Stimulated activated CD8-positive, alpha-beta memory T cell treated with anti-CD3 and anti-CD28 coated beads, Interleukin-12 subunit alpha, Interleukin-12 subunit beta, amount 100 ng/mL, for 24 hours (primary cell): ENCODE measurements around the gene SHC1.
A peak's percentile ranks its signal among the peaks of the same experiment; 100 is the strongest.
"Not testable (repeated sequence)": the region's sequence is repeated elsewhere in the genome, so short reads cannot be mapped to it uniquely, and the experiment has no call there.

Experiments
- DNase-seq: peaks from one replicate; pipeline ENCODE4 v3.0.0-alpha.2; 2020; ENCODE audit errors: extremely low read depth

The SHC1 gene

DNA sequence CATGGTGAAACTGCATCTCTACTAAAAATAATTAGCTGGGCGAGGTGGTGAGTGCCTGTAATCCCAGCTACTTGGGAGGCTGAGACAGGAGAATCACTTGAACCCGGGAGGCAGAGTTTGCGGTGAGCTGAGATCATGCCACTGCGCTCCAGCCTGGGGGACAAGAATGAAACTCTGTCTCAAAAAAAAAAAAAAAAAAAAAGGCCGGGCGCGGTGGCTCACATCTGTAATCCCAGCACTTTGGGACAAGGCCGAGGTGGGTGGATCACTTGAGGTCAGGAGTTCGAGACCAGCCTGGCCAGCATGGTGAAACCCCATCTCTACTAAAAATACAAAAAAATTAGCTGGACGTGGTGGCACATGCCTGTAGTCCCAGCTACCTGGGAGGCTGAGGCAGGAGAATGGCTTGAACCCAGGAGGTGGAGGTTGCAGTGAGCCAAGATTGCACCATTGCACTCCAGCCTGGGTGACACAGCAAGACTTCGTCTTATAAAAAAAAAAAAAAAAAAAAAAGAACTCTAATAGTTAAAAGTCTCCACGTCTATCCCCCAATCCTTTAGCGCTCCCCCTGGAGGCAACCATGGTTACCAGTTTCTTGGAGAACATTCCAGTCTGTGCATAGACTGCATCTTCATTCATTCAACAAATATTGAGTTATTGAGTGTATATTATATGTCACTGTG lies 24.9 kb upstream of the SHC1 start:
- not testable (repeated sequence) for DNase-seq

DNA sequence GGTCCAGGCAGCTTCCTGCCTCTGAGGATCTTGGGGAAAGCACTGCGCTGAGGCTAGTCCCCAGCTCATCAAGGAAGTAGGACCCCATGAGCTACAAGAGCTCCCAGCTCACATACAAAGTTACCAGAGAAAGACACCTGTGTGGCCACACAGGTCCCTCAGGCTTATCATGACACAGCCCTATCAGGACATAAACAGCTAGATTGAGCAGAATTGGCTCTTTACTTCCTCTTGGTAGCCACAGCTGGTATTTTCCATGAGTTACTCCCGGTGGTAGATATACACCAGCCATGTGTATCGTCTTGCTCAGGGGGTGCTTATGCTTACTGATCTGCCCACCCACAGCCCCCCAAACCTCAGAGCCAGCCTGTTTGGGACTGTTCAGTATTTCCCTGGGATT lies 24.0 kb upstream of the SHC1 start:
- DNase-seq, result no peak

DNA sequence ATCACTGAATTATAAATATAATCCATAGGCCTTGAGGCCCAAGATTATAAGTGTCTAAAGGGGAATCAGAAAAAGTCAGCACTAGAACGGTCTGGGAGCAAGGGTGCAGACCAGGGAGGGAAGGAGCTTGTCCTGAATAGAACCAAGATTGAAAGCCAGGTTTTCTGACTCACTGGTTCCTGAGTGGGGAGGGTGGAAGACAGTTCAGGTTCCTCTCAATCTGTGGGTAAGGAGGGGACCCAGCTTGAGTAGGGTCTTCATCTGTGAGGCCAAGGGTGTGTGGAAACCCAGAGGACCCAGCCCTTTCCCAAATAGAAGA lies 23.7 kb upstream of the SHC1 start:
- no peak for DNase-seq

DNA sequence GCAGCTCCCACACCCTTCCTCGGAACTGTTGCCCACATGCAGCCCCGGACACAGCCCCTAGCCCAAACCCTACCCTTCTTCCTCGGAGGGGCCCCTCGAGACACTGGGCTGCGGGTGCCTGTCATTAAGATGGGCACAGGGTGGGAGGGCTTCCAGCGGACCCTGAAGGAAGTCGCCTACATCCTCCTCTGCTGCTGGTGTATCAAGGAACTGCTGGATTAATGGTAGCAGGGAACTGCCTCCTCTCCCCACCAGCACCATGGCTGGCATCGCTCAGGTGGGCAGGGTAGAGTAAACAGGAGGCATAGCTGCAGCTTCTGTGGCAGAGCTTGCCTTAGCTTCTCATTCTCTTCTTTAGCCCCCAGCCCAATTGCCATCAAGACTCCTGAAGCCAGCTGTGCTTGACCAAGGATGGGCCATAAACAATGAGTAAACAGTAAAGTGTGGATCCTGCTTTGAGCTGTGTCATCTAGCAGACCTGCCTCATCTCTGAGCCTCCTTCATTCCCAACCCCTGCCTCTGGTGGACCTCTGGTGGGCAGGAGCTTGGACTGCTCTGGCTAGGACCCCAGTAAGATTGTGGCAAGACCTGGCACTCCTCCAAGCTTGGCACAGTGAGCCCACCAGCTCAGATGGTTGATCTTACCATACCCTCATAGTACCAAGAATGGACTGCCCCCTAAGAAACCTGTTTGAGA lies 23.2 kb upstream of the SHC1 start, which contains the start of gene LENEP:
LENEP (plus strand) TSS at position 15 of the 697 bp plus-strand sequence; CDS start at position 37, 22 bp downstream.
- DNase-seq, result no peak

DNA sequence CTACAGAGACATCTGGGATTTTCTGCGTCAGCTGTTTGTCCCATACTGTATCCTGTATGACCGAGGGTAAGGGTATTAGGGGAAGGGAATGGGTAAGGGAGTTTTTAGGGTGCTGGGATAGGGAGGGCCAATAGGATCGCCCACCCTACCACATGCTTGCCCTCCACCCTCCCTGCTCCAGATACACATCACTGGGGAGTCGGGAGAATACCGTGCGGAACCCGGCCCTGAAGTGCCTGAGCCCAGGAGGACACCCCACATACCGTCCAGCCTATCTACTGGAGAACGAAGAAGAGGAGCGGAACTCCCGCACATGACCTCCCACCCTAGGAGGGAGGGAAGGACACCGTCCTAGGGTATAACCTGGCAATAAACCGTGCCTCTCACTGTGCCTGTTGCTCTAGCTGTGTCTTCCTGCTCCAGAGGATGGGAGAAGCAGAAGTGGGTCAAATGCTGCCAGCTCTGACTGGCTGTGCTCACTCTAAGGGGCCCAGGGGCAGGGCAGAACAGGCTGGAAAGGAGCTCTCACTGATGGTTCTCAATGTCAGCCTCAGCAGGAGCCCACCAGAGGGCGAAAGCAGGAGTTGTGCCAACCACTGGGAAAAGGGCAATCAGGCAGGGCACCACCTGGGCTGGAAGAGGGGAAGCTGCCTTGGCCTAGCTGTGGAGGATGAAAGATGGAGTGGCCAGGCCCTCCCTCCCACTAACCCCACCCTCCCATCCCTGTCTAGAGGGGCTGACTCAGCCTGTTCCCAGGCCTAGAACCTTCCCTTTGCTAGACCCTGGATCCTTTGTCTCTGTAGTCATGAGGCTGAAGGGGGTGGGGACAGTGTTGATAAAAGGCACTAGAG lies 22.4 kb upstream of the SHC1 start:
- DNase-seq, result no peak

DNA sequence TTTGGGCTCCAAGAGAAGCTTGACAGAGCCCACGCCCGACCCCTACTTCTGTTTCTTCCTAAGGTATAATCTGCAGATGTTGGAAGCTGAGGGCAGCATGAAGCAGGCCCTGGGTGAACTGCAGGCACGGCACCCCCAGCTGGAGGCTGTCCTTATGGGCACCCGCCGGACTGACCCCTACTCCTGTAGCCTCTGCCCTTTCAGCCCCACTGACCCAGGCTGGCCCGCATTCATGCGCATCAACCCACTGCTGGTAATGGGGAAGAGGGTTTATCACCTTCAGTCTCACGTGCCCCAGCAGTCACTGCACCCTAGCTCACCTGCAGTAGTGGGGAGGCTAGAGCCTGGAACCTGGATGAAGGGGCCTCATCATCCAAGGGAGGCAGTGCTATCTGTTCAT lies 19.7 kb upstream of the SHC1 start:
- no peak for DNase-seq

DNA sequence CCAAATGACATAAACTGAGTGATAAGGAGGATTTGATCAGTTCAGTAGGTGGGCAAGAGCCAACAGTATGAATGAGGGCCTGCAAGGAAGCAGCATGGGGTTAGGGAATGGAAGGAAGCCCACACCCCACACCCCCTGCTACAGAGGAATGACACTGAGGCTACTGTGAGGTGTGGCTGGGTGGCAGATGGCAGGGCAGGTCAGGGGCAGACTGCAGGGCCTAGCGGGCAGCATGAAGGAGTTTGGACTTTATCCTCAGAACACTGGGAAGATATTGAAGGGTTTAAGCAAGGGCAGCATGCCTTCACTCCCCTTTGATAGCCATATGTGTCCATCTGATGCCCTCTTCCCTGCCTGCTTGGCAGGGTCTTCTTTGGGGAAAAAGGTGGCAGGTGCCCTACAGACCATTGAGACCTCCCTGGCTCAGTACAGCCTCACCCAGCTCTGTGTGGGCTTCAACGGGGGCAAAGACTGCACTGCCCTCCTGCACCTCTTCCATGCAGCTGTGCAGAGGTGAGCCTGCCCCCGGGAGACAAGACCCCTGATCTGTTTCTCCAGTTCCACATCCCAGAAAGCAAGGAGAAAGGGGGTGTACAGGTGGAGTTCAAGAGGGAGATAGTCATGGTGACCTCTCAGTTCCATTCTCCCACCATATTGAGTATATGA lies 18.8 kb upstream of the SHC1 start:
- no peak for DNase-seq

DNA sequence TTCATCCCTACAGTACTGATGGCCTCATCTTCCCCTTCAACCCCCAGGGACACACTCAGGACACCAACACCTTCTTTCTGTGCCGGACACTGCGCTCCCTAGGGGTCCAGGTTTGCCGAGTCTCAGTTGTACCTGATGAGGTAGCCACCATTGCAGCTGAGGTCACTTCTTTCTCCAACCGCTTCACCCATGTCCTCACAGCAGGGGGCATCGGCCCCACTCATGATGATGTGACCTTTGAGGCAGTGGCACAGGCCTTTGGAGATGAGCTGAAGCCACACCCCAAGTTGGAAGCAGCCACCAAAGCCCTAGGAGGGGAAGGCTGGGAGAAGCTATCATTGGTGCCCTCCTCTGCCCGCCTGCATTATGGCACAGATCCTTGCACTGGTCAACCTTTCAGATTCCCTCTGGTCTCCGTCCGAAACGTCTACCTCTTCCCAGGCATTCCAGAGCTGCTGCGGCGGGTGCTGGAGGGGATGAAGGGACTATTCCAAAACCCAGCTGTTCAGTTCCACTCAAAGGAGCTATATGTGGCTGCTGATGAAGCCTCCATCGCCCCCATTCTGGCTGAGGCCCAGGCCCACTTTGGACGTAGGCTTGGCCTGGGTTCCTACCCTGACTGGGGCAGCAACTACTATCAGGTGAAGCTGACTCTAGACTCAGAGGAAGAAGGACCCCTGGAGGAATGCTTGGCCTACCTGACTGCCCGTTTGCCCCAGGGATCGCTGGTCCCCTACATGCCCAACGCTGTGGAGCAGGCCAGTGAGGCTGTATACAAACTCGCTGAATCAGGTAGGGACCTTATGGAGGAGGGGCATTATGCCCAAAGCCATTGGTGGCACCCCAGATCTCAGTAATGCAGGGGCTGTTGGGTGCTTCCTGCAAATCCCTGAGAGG lies 17.8 kb upstream of the SHC1 start:
- no peak for DNase-seq

DNA sequence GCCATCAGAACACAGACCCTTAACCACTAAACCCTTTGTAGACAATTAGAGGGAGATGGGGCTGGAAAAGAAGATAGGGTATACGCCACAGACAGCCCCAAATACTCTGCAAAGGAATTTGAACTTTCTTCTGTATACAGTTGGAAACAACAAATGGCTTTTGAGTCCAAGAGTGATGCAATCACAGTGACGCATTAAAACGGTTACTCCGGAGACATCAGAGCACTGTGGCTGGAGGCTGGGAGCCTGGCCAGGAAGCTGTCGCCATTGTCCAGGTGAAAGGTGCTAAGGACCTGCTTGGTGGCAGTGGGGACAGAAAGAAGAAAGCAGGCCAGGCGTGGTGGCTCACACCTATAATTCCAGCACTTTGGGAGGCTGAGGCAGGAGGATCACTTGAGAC lies 16.8 kb upstream of the SHC1 start:
- no peak for DNase-seq

DNA sequence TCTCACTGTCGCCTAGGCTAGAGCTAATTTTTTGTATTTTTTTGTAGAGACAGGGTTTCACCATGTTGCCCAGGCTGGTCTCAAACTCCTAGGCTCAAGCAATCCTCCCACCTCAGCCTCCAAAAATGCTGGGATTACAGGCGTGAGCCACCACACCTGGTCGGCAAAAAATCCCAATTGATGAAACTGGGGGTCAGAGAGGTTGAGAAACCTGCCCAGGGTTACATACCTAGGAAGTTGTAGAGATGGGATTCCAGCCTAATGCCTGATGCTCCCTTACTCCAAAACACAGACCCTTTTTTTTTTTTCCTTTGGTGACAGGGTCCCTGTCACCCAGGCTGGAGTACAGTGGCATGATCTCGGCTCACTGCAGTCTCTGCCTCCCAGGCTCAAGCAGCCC lies 16.2 kb upstream of the SHC1 start:
- DNase-seq, result not testable (repeated sequence)

DNA sequence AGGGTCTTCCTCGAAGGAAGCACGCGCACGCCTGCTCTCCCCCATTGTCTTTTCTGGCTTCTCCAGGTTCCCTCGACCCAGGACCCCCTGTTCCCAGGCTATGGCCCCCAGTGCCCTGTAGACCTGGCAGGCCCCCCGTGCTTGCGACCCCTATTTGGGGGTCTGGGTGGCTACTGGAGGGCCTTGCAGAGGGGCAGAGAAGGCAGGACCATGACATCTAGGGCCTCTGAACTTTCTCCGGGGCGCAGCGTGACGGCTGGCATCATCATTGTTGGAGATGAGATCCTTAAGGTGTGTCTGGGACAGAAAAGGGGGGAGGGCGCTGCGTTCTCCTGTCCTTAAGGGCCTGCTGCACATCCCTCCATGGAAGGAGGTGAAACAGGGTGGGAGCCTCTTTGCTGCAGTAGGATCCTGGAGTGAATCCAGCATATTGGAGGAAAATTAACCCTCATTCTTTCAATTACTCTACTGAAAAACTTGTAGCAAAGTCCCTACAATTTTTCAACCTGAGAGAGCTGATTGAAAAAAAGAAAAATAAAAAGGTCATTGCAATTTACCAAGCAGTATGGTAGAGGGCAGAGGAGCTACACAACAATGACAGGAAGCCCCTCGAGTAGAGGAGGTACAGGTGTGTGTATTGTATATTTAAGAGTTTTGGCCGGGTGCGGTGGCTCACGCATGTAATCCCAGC lies 13.4 kb upstream of the SHC1 start:
- no peak for DNase-seq

DNA sequence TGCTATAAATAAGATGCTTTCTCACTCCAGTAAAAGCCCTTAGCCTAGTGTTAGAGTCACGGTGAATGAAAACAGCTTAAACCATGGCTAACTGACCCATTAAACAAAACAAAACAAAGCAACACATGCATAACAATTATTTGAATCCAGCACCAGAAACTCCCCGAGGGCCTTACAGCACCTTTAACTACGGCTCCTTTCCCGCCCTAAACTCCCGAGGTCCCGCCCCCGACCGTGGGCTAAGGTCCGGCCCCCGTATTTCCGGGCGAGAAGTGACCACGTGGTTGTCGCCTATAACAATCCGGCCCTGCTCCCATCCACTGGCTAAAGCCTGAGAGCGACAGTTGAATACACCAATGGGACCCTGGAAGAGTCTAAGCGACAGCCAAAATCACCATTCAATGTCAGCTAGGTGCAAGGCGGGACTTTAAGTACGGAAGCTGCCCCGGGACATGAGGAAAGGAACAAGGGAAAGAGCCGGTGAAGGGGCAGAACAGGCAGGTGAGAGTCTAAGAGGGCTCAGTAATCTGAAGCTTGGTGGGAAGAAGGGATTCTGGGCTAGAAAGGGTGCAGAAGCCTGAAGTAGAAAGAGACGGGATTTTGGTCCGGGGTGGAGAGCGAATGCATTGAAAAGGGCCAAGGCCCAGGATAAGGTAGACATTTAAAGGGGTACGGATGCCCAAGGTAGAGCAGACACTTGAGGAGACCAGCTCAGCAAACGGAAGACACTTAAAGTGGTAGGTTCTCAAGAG lies 12.5 kb upstream of the SHC1 start, which contains the start of gene FLAD1:
FLAD1 (plus strand) TSS at position 448 of the 752 bp plus-strand sequence. CDS start 351 bp downstream, outside the sequence.
- peak; percentile 92 for DNase-seq

DNA sequence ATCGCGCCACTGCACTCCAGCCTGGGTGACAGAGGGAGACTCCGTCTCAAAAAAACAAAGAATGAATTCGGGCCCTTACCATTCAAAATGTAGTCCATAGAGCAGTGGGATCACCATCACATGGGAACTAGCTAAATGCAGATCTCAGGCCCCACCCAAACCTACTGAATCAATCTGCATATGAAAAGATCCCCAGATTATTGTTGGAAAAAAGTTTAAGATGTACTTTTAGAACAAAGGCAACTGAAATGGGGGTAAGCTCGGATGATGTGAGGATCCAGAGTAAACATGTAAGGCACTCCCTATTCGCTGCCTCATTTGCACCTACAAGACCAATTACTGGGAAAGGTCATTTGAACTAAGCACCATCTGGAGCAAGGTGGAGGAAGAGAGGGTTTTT lies 11.8 kb upstream of the SHC1 start:
- DNase-seq, result no peak

DNA sequence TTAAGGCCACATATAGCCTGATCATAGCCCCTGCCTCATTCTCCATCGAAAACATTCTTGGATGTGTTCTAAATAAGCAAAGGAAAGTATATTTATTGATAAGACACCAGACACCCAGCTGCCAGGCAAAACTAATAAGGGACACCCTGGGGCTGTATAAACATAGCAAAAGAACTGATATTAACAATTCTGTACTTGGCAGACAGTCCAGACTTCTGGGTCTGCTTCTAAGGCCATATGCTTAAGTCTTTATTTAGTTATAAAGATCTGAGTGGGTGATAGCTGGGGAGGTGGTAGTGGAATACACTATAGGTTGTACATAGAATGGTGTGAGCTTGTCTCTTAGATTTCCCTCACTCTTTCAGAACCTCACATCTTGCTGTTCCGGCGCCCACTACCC lies 7.8 kb upstream of the SHC1 start:
- DNase-seq, result no peak

DNA sequence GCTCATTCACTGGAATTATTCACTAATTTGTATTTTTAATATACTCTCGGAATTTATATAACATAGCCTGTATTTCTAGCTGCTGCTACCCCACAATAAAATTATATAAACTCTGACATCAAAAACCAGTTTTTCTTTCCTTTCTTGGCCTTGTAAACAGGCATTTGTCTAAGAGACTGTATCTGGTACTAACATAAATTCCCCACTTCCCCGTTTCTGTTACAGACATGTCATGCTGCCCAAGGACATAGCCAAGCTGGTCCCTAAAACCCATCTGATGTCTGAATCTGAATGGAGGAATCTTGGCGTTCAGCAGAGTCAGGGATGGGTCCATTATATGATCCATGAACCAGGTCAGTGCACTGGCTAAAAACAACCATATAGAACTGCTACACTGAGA lies 7.2 kb upstream of the SHC1 start:
- DNase-seq, result not testable (repeated sequence)

DNA sequence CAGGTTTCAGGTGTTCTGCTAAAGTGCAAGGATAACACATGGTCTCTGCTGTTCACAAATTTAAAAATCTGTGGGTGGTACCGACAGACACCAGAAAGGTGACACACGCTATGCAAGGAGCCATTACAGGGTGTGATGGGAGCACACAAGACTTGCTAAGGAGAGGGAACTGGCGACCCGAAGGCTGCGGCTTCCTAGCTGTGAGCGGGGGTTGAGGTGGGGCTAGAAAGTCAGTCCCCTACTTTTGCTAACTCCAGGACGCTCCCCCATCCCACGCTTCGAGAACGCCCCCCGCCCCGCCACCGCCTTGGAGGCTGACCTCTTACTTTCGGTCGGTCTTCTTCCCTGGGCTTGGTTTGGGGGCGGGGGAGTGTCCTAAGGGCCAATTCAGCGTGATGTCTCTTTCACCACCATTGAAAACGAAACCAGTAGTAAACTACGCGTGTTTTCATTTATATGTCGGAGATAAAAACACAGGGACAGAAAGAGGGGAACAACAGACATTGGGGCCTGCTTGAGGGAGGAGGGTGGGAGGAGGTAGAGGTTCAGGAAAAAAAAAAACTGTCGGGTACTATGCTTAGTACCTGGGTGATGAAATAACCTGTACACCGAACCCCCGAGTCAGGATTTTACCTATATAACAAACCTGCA lies 5.0 kb upstream of the SHC1 start:
- DNase-seq, result no peak

DNA sequence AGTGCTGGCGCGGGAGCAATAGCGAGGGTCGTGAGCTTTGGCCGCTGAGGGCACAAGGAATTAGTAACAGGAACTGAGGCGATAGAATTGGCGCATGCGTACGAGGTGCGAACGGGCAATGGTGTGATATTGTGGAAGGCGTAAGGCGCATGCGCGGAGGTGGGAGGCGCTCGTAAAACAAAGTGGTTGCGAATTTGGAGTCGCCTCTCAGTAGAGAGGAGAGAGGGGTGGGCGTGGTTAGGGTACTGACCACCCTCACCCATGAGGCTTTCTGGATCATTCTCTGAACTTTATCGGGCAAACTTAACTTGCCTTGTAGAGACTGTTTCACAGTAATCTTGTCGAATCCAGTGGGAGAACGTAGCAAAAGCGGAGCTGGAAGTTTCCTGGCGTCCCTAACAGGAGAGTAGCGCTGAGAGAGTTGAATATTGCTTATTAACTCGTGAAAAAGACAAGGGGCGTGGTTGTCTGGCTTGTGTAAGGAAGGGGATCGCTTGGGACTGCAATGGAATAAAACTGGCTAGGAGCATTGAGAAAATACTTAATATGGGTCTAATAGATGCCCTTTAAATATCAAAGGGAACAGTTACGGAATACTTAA lies 4.4 kb upstream of the SHC1 start:
- peak; percentile 82 for DNase-seq

DNA sequence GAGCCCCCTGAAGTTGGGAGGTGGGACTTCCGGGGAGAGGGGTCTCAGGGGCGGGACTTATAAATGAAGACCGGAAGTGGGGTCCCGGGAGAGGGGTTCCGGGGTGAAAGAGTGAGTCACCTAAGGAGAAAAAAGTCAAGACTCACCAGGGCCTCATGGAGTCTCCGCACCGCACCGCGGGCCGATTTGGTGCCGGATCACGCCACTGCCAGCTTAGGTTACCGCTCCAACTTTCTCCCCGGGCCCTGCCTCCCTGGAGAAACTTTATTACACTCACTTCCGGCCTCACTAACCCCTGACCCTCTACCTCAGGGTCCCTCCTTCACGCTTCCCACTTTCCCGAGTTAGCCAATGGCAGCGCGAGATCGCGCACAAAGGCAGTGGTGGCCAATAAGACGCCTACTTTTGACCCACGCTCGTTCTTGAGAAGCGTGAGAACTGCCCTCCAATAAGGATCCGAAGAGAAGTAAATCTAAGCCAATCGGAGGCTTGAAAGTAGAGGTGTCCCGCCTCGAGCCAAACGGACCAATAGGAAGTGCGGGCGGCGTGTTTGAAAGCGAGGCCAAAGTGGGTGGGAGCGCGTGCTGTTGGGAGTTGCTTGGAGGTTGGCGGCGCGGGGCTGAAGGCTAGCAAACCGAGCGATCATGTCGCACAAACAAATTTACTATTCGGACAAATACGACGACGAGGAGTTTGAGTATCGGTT lies 3.7 kb upstream of the SHC1 start, which contains the start of gene CKS1B:
CKS1B (plus strand) TSS at position 580 of the 706 bp plus-strand sequence; CDS start at position 645, 65 bp downstream.
- peak; percentile 87 for DNase-seq
